Panc1 (cell line): ENCODE measurements around the gene AGFG1. TPM values are rescaled to one million over a fixed set of nuclear protein-coding genes. Genes with fewer than 3 reads are reported as not detected.

Source experiments
- ATAC-seq: fragments of 200-7000 bp; cut with Tn5 transposase; 2 replicates; pipeline ENCODE4 v1.9.1; 2020; ENCODE audit warnings: mild to moderate bottlenecking, moderate library complexity
- BruUV-seq: library from RNA; stranded (reverse); fragments of 400-500 nt; replicated peaks from 2 replicates; lab custom pipeline; 2021; lab: Mats Ljungman, UMichigan
- CTCF ChIA-PET: fragments of 300-600 bp; sonication (Branson Sonifier 250); formaldehyde crosslinking; loops from one replicate; lab custom pipeline; 2022; ENCODE audit warnings: antibody characterized with exemption; lab: Charles Lee
- POLR2A ChIA-PET: fragments of 300-600 bp; sonication (Branson Sonifier 250); formaldehyde crosslinking; loops from one replicate; lab custom pipeline; 2022; ENCODE audit warnings: antibody characterized with exemption; lab: Charles Lee
- DNase-seq: peaks from one replicate; pipeline ENCODE4 v3.0.0-alpha.2; 2010; ENCODE audit warnings: low read depth, low spot score
- H3K27ac ChIP-seq: 2 replicates; pipeline ENCODE4 v1.5.1; 2011; ENCODE audit warnings: mild to moderate bottlenecking, low read length, inconsistent platforms
- H3K27me3 ChIP-seq: fragments of 200-500 bp; sonication (Bioruptor generic); 2 replicates; pipeline ENCODE4 v1.6.0; 2014; ENCODE audit warnings: low read length, inconsistent platforms; ENCODE audit not compliant: control insufficient read depth, insufficient read depth
- H3K36me3 ChIP-seq: fragments of 200-500 bp; sonication (Bioruptor generic); 2 replicates; pipeline ENCODE4 v1.5.1; 2014; ENCODE audit warnings: inconsistent platforms, mild to moderate bottlenecking, low read length, moderate library complexity; ENCODE audit not compliant: control insufficient read depth, insufficient read depth
- H3K4me1 ChIP-seq: 2 replicates; pipeline ENCODE4 v1.5.1; 2011; ENCODE audit warnings: inconsistent platforms, mild to moderate bottlenecking, low read length, moderate library complexity; ENCODE audit not compliant: control insufficient read depth, insufficient read depth
- H3K4me3 ChIP-seq, 2 experiments: 2 replicates each; pipeline ENCODE4 v1.5.1; 2011 to 2012; ENCODE audit warnings: low read depth in 2 of 2, low read length in 2 of 2, mild to moderate bottlenecking in 2 of 2, inconsistent platforms in 1 of 2, moderate library complexity in 1 of 2
- H3K9me3 ChIP-seq: fragments of 200-500 bp; sonication (Bioruptor generic); 2 replicates; pipeline ENCODE4 v1.5.1; 2014; ENCODE audit warnings: low read depth, mild to moderate bottlenecking, inconsistent platforms, low read length, moderate library complexity; ENCODE audit not compliant: control insufficient read depth, insufficient read depth
- CTCF ChIP-seq: fragments of 450-650 bp; IDR thresholded peaks from 2 replicates; pipeline ENCODE4 v1.5.1; 2017; ENCODE audit warnings: mild to moderate bottlenecking
- POLR2AphosphoS5 ChIP-seq: IDR thresholded peaks from 2 replicates; pipeline ENCODE4 v1.6.1; 2012; ENCODE audit warnings: mild to moderate bottlenecking, low read depth, low read length, moderate library complexity
- SIN3A ChIP-seq: IDR thresholded peaks from 2 replicates; pipeline ENCODE4 v1.6.1; 2012; ENCODE audit warnings: low read depth, mild to moderate bottlenecking, low read length, moderate library complexity, borderline replicate concordance; ENCODE audit not compliant: insufficient read depth
- TCF7L2 ChIP-seq: IDR thresholded peaks from 2 replicates; pipeline ENCODE4 v1.6.1; 2011; ENCODE audit warnings: mild to moderate bottlenecking, low read depth, low read length, inconsistent platforms
- in situ Hi-C: cut with HindIII; loops from 2 replicates; pipeline ENCODE4 v1.10.0; 2016; ENCODE audit warnings: low sequenced_read_pairs, low pct_unique_long_range_greater_than_20kb
- intact Hi-C: fragments of 100-400 bp; cut with micrococcal nuclease; formaldehyde crosslinking; loops from one replicate; pipeline ENCODE4 v1.10.0; 2022; ENCODE audit not compliant: unreplicated experiment
- total RNA-seq: library from RNA; stranded (reverse); gene quantifications from one replicate; pipeline ENCODE4 v1.2.1, GENCODE V29; 2021; ENCODE audit not compliant: unreplicated experiment
- TF ChIP-seq, protein P1 (sequence below), 2 experiments: IDR thresholded peaks; 2 replicates each; pipeline ENCODE4 v1.6.1; 2011 to 2012; ENCODE audit warnings: low read depth in 2 of 2, control low read depth in 1 of 2, low read length in 1 of 2, mild to moderate bottlenecking in 1 of 2, moderate library complexity in 1 of 2; ENCODE audit not compliant: insufficient read depth in 1 of 2

AGFG1 gene
- total RNA-seq, 1 experiment from 2014 or later: 98.5 TPM

GRCh38 chr2:227506456-227506855, 34.5 kb downstream of the AGFG1 start:
- ChIA-PET CTCF (no interaction called here), POLR2A (interaction anchor here (0.6 kb wide), 2 partner anchors 43 to 100 kb away, joined by 3 to 11 read pairs; no protein-coding TSS in a partner anchor)
- intact Hi-C loops (no loop called here), in situ Hi-C loops (no loop called here)
- Histone ChIP-seq H3K9me3 (no peaks in the 10 kb centered on the region), H3K27me3 (no peaks in the 10 kb centered on the region), H3K4me1 (peaks cover 37% of the 10 kb centered on the region), H3K27ac (no peak overlapping the region), H3K36me3 (no peaks in the 10 kb centered on the region; the same call in 1 of the 2 replicates), H3K4me3 (no peak overlapping the region)
- no TSS peak for BruUV-seq
- ATAC-seq: no peak
- no peak for DNase-seq
- no peak for TF ChIP-seq POLR2AphosphoS5
- TF ChIP-seq TCF7L2: no peak
- no peak for TF ChIP-seq CTCF
- TF ChIP-seq, protein P1, sequence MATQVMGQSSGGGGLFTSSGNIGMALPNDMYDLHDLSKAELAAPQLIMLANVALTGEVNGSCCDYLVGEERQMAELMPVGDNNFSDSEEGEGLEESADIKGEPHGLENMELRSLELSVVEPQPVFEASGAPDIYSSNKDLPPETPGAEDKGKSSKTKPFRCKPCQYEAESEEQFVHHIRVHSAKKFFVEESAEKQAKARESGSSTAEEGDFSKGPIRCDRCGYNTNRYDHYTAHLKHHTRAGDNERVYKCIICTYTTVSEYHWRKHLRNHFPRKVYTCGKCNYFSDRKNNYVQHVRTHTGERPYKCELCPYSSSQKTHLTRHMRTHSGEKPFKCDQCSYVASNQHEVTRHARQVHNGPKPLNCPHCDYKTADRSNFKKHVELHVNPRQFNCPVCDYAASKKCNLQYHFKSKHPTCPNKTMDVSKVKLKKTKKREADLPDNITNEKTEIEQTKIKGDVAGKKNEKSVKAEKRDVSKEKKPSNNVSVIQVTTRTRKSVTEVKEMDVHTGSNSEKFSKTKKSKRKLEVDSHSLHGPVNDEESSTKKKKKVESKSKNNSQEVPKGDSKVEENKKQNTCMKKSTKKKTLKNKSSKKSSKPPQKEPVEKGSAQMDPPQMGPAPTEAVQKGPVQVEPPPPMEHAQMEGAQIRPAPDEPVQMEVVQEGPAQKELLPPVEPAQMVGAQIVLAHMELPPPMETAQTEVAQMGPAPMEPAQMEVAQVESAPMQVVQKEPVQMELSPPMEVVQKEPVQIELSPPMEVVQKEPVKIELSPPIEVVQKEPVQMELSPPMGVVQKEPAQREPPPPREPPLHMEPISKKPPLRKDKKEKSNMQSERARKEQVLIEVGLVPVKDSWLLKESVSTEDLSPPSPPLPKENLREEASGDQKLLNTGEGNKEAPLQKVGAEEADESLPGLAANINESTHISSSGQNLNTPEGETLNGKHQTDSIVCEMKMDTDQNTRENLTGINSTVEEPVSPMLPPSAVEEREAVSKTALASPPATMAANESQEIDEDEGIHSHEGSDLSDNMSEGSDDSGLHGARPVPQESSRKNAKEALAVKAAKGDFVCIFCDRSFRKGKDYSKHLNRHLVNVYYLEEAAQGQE (IDR thresholded peaks at IDR 0.05; ENCODE audit: insufficient read depth in 1 of 2, low read depth in 2 of 2, low read length in 1 of 2): no peak
- TF ChIP-seq SIN3A: no peak

GRCh38 chr2:227507963-227508362, 36.0 kb downstream of the AGFG1 start:
- Histone ChIP-seq H3K27ac (no peak overlapping the region), H3K4me3 (no peak overlapping the region), H3K4me1 (peaks cover 39% of the 10 kb centered on the region), H3K9me3 (no peaks in the 10 kb centered on the region), H3K27me3 (no peaks in the 10 kb centered on the region), H3K36me3 (no peaks in the 10 kb centered on the region; the same call in 1 of the 2 replicates)
- ATAC-seq (no peak), DNase-seq (no peak)
- POLR2A ChIA-PET: no interaction called here
- BruUV-seq: no TSS peak
- TF ChIP-seq, protein P1 (IDR thresholded peaks at IDR 0.05; ENCODE audit: insufficient read depth in 1 of 2, low read depth in 2 of 2, low read length in 1 of 2): no peak
- TF ChIP-seq TCF7L2 (no peak), POLR2AphosphoS5 (no peak), CTCF (no peak), SIN3A (no peak)
- in situ Hi-C loops (no loop called here), intact Hi-C loops (no loop called here)
- CTCF ChIA-PET: no interaction called here
